Nephron (organoid): ENCODE results near the gene NDFIP1.
A peak's percentile ranks its signal among the peaks of the same experiment; 100 is the strongest.

Experiments used
- H3K27ac Mint-ChIP-seq, 3 experiments: 2 replicates each; pipeline ENCODE4 v1.8.0; 2020; ENCODE audit warnings: mixed read lengths in 3 of 3, mild to moderate bottlenecking in 2 of 3, moderate library complexity in 1 of 3
- H3K27me3 Mint-ChIP-seq: 2 replicates; pipeline ENCODE4 v1.8.0; 2021; ENCODE audit warnings: low read depth, mild to moderate bottlenecking, moderate library complexity, mixed read lengths
- H3K36me3 Mint-ChIP-seq: 2 replicates; pipeline ENCODE4 v1.8.0; 2020; ENCODE audit warnings: low read depth, mixed read lengths
- H3K4me1 Mint-ChIP-seq: 2 replicates; pipeline ENCODE4 v1.8.0; 2020; ENCODE audit warnings: mixed read lengths
- H3K4me3 Mint-ChIP-seq, 3 experiments: 2 replicates each; pipeline ENCODE4 v1.8.0; 2020; ENCODE audit warnings: mild to moderate bottlenecking in 3 of 3, mixed read lengths in 3 of 3, moderate library complexity in 2 of 3
- H3K9me3 Mint-ChIP-seq: 2 replicates; pipeline ENCODE4 v1.8.0; 2020; ENCODE audit warnings: mixed read lengths
- TF ChIP-seq, protein P1 (sequence below), 3 experiments: fragments of 200-600 bp; sonication (generic); IDR thresholded peaks; one replicate each; pipeline ENCODE4 v1.5.0; 2021; ENCODE audit warnings: antibody characterized with exemption in 3 of 3; ENCODE audit not compliant: unreplicated experiment in 3 of 3

Gene NDFIP1

GRCh38 chr5:142133330-142134206 lies 25.0 kb downstream of the NDFIP1 start:
- Mint-ChIP-seq H3K4me1 (peaks cover 10% of the 10 kb centered on the region), H3K27me3 (no peaks in the 10 kb centered on the region), H3K27ac (no peak overlapping the region), H3K36me3 (peaks cover 30% of the 10 kb centered on the region), H3K9me3 (no peaks in the 10 kb centered on the region), H3K4me3 (no peak overlapping the region)
- TF ChIP-seq, protein P1, sequence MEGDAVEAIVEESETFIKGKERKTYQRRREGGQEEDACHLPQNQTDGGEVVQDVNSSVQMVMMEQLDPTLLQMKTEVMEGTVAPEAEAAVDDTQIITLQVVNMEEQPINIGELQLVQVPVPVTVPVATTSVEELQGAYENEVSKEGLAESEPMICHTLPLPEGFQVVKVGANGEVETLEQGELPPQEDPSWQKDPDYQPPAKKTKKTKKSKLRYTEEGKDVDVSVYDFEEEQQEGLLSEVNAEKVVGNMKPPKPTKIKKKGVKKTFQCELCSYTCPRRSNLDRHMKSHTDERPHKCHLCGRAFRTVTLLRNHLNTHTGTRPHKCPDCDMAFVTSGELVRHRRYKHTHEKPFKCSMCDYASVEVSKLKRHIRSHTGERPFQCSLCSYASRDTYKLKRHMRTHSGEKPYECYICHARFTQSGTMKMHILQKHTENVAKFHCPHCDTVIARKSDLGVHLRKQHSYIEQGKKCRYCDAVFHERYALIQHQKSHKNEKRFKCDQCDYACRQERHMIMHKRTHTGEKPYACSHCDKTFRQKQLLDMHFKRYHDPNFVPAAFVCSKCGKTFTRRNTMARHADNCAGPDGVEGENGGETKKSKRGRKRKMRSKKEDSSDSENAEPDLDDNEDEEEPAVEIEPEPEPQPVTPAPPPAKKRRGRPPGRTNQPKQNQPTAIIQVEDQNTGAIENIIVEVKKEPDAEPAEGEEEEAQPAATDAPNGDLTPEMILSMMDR (IDR thresholded peaks at IDR 0.05; ENCODE audit: unreplicated experiment in 3 of 3): no peak

- H3K9me3 Mint-ChIP-seq: no peaks in the 10 kb centered on the region
- TF ChIP-seq, protein P1 (IDR thresholded peaks at IDR 0.05; ENCODE audit: unreplicated experiment in 3 of 3): no peak
- H3K27me3 Mint-ChIP-seq: no peaks in the 10 kb centered on the region
- H3K4me1 Mint-ChIP-seq: peaks cover under 1% of the 10 kb centered on the region
- H3K36me3 Mint-ChIP-seq: peaks cover 31% of the 10 kb centered on the region
- no peak overlapping the region for H3K4me3 Mint-ChIP-seq
- no peak overlapping the region for H3K27ac Mint-ChIP-seq
These were observed 25.9 kb downstream of the NDFIP1 start for GRCh38 chr5:142134331-142135010.

DNA sequence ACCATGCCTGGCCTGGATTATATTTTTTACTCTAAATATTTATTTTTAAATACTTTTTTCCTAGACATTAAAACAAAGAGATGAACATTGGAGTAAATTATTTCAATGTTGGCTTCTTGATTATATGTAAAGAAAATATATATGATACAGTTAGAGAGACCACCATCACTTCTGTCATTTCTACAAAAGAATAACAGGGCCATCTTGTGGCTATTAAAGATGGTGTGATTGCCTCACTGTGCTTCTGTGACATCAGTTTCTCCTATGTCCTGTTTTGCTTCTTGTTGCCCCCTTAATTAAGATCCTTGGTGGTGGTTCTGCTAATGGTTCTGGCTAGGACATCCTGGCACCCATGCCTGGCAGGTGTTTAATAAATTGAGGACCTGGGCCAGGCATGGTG lies 32.9 kb downstream of the NDFIP1 start:
- Mint-ChIP-seq H3K27ac (no peak overlapping the region), H3K27me3 (no peaks in the 10 kb centered on the region), H3K9me3 (no peaks in the 10 kb centered on the region), H3K36me3 (peaks cover 32% of the 10 kb centered on the region), H3K4me3 (no peak overlapping the region), H3K4me1 (no peaks in the 10 kb centered on the region)
- TF ChIP-seq, protein P1 (IDR thresholded peaks at IDR 0.05; ENCODE audit: unreplicated experiment in 3 of 3): no peak

- Mint-ChIP-seq H3K9me3 (no peaks in the 10 kb centered on the region), H3K27me3 (no peaks in the 10 kb centered on the region), H3K4me3 (no peak overlapping the region), H3K36me3 (peaks cover 38% of the 10 kb centered on the region), H3K27ac (no peak overlapping the region), H3K4me1 (no peaks in the 10 kb centered on the region)
- TF ChIP-seq, protein P1 (IDR thresholded peaks at IDR 0.05; ENCODE audit: unreplicated experiment in 3 of 3): peak; percentile 54 to 69 (median 56)
These were observed 35.3 kb downstream of the NDFIP1 start for GRCh38 chr5:142143878-142144277.

GRCh38 chr5:142145106-142145900 lies 36.7 kb downstream of the NDFIP1 start:
- Mint-ChIP-seq H3K27me3 (no peaks in the 10 kb centered on the region), H3K9me3 (no peaks in the 10 kb centered on the region), H3K27ac (no peak overlapping the region), H3K4me1 (no peaks in the 10 kb centered on the region), H3K4me3 (no peak overlapping the region), H3K36me3 (peaks cover 42% of the 10 kb centered on the region)
- TF ChIP-seq, protein P1 (IDR thresholded peaks at IDR 0.05; ENCODE audit: unreplicated experiment in 3 of 3): peak; percentile 63 to 76 (median 71)
